HL-60 (cell line): ENCODE results near the gene NOXA1.
A peak's percentile ranks its signal among the peaks of the same experiment; 100 is the strongest.

Experiments
- DNase-seq, 2 experiments: peaks; one replicate each; pipeline ENCODE4 v3.0.0-alpha.2; 2010 to 2020; ENCODE audit warnings: low read depth in 1 of 2, low spot score in 1 of 2
- H3K27ac ChIP-seq: fragments of 250-450 bp; sonication (Bioruptor Pico); replicated peaks from 2 replicates; pipeline ENCODE4 v1.5.1; 2020; ENCODE audit warnings: mild to moderate bottlenecking, moderate library complexity
- H3K27me3 ChIP-seq: fragments of 250-450 bp; sonication (Bioruptor Pico); 2 replicates; pipeline ENCODE4 v1.5.1; 2021; ENCODE audit warnings: mild to moderate bottlenecking, moderate library complexity; ENCODE audit not compliant: insufficient read depth, poor library complexity, severe bottlenecking
- H3K4me3 ChIP-seq: replicated peaks from 2 replicates; pipeline ENCODE4 v1.5.1; 2011; ENCODE audit warnings: mild to moderate bottlenecking, control low read depth, low read length; ENCODE audit not compliant: insufficient read depth
- GABPA ChIP-seq: IDR thresholded peaks from 2 replicates; pipeline ENCODE4 v1.6.1; 2012; ENCODE audit warnings: low read depth
- POLR2AphosphoS5 ChIP-seq: IDR thresholded peaks from 2 replicates; pipeline ENCODE4 v1.6.1; 2012; ENCODE audit warnings: low read depth
- SPI1 ChIP-seq: IDR thresholded peaks from 2 replicates; pipeline ENCODE4 v1.6.1; 2012; ENCODE audit warnings: low read depth, mild to moderate bottlenecking, borderline replicate concordance
- TF ChIP-seq, protein P1 (sequence below): IDR thresholded peaks from one replicate; pipeline ENCODE4 v1.5.1; 2011; ENCODE audit warnings: low read length, control low read depth, inconsistent platforms; ENCODE audit not compliant: insufficient read depth
- TF ChIP-seq, protein P2 (sequence below): IDR thresholded peaks from 2 replicates; pipeline ENCODE4 v1.6.1; 2012; ENCODE audit warnings: low read depth; ENCODE audit not compliant: insufficient replicate concordance

Gene NOXA1

DNA sequence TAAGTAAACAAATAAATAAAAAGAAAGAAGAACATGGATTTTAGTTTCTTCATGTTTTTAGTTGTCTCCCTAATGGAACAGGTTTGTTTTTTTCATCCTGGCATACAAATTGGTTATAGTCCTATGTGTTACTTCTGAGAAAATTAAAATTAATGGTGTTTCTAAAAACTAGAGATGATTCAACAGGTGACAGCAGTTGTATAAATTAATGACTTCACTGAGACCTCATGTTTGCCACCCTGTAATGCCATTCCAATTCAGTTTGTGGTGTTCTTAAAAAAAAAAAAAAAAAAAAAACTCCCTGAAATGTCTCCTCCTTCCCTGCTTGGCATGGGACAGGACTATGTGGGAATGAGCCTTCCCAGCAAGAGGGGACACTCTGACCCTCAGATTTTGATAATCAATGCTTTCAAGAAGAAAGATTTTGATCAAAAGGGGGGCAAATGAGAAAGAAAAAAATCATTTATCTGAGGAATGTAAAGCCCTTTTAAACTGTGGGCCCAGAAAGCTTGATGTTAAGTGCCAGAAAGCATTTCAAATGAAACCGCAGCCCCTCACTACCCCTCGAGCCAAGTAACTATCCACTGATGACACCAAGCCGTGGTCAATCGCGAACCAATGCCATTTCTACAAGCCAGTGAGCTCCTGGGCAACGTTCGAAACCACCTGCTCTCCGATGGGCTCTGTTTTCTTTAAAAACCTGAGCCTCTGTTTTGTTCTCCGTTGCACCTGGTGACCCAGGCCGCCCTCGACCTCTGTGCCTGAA is 1.2 kb upstream of the NOXA1 start:
- no peak for DNase-seq
- Histone ChIP-seq H3K27me3 (no peaks in the 10 kb centered on the region), H3K4me3 (peak overlapping the region; percentile 85), H3K27ac (peak overlapping the region; percentile 63)
- TF ChIP-seq, protein P1, sequence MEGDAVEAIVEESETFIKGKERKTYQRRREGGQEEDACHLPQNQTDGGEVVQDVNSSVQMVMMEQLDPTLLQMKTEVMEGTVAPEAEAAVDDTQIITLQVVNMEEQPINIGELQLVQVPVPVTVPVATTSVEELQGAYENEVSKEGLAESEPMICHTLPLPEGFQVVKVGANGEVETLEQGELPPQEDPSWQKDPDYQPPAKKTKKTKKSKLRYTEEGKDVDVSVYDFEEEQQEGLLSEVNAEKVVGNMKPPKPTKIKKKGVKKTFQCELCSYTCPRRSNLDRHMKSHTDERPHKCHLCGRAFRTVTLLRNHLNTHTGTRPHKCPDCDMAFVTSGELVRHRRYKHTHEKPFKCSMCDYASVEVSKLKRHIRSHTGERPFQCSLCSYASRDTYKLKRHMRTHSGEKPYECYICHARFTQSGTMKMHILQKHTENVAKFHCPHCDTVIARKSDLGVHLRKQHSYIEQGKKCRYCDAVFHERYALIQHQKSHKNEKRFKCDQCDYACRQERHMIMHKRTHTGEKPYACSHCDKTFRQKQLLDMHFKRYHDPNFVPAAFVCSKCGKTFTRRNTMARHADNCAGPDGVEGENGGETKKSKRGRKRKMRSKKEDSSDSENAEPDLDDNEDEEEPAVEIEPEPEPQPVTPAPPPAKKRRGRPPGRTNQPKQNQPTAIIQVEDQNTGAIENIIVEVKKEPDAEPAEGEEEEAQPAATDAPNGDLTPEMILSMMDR = no peak
- TF ChIP-seq POLR2AphosphoS5 (no peak), GABPA (no peak)
- TF ChIP-seq, protein P2, sequence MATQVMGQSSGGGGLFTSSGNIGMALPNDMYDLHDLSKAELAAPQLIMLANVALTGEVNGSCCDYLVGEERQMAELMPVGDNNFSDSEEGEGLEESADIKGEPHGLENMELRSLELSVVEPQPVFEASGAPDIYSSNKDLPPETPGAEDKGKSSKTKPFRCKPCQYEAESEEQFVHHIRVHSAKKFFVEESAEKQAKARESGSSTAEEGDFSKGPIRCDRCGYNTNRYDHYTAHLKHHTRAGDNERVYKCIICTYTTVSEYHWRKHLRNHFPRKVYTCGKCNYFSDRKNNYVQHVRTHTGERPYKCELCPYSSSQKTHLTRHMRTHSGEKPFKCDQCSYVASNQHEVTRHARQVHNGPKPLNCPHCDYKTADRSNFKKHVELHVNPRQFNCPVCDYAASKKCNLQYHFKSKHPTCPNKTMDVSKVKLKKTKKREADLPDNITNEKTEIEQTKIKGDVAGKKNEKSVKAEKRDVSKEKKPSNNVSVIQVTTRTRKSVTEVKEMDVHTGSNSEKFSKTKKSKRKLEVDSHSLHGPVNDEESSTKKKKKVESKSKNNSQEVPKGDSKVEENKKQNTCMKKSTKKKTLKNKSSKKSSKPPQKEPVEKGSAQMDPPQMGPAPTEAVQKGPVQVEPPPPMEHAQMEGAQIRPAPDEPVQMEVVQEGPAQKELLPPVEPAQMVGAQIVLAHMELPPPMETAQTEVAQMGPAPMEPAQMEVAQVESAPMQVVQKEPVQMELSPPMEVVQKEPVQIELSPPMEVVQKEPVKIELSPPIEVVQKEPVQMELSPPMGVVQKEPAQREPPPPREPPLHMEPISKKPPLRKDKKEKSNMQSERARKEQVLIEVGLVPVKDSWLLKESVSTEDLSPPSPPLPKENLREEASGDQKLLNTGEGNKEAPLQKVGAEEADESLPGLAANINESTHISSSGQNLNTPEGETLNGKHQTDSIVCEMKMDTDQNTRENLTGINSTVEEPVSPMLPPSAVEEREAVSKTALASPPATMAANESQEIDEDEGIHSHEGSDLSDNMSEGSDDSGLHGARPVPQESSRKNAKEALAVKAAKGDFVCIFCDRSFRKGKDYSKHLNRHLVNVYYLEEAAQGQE = no peak

- peak; percentile 36 to 49 for DNase-seq
- Histone ChIP-seq H3K27ac (peak overlapping the region; percentile 4; the same call in 1 of the 2 replicates), H3K27me3 (no peaks in the 10 kb centered on the region), H3K4me3 (peak overlapping the region; percentile 51)
- TF ChIP-seq, protein P2 = no peak
These were observed 510 bp downstream of the NOXA1 start for GRCh38 chr9:137423514-137424291.

GRCh38 chr9:137426018-137426681 is 3.0 kb downstream of the NOXA1 start:
- Histone ChIP-seq H3K27ac (no peak overlapping the region), H3K4me3 (no peak overlapping the region), H3K27me3 (no peaks in the 10 kb centered on the region)
- no peak for DNase-seq
- TF ChIP-seq POLR2AphosphoS5 (no peak), SPI1 (no peak), GABPA (no peak)
- TF ChIP-seq, protein P1 = no peak
- TF ChIP-seq, protein P2 = no peak
